PC-9 (cell line): ENCODE data around the gene CC2D1A. TPM values are rescaled to one million over a fixed set of nuclear protein-coding genes. Genes with fewer than 3 reads are reported as not detected.

Experiments
- BruUV-seq: library from RNA; stranded (reverse); fragments of 400-500 nt; replicated peaks from 2 replicates; lab custom pipeline; 2021; lab: Mats Ljungman, UMichigan
- CTCF ChIA-PET: fragments of 300-600 bp; sonication (Branson Sonifier 250); formaldehyde crosslinking; loops from one replicate; lab custom pipeline; 2022; ENCODE audit warnings: antibody characterized with exemption; lab: Charles Lee
- POLR2A ChIA-PET: fragments of 300-600 bp; sonication (Branson Sonifier 250); formaldehyde crosslinking; loops from one replicate; lab custom pipeline; 2022; ENCODE audit warnings: antibody characterized with exemption; ENCODE audit not compliant: unreplicated experiment; lab: Charles Lee
- DNase-seq, 2 experiments: peaks; one replicate each; pipeline versions ENCODE4 v3.0.0 to v3.0.0-alpha.2; 2015 to 2022; ENCODE audit warnings: mixed read lengths in 1 of 2
- H2AFZ ChIP-seq: fragments of 200-600 bp; sonication (generic); 2 replicates; pipeline ENCODE4 v1.8.1; 2017; ENCODE audit warnings: antibody characterized with exemption
- H3F3A ChIP-seq: fragments of 200-600 bp; sonication (generic); 2 replicates; pipeline ENCODE4 v1.8.1; 2017; ENCODE audit warnings: antibody characterized with exemption, mild to moderate bottlenecking, low read depth; ENCODE audit not compliant: insufficient read depth
- H3K27ac ChIP-seq: fragments of 200-600 bp; sonication (generic); 2 replicates; pipeline ENCODE4 v1.6.1; 2016; ENCODE audit warnings: mixed run types
- H3K27me3 ChIP-seq: fragments of 200-600 bp; sonication (generic); 2 replicates; pipeline ENCODE4 v1.6.1; 2016; ENCODE audit warnings: low read depth, mixed run types; ENCODE audit not compliant: insufficient read depth
- H3K36me3 ChIP-seq: fragments of 200-600 bp; sonication (generic); 2 replicates; pipeline ENCODE4 v1.6.1; 2016; ENCODE audit warnings: low read depth, mixed run types
- H3K4me1 ChIP-seq: fragments of 200-600 bp; sonication (generic); replicated peaks from 2 replicates; pipeline ENCODE4 v1.6.1; 2016; ENCODE audit warnings: mixed run types; ENCODE audit not compliant: insufficient read depth
- H3K4me2 ChIP-seq: fragments of 200-600 bp; sonication (generic); 2 replicates; pipeline ENCODE4 v1.6.1; 2017; ENCODE audit warnings: mixed run types
- H3K4me3 ChIP-seq: fragments of 200-600 bp; sonication (generic); 2 replicates; pipeline ENCODE4 v1.6.1; 2016; ENCODE audit warnings: mixed run types
- H3K79me2 ChIP-seq: fragments of 200-600 bp; sonication (generic); 2 replicates; pipeline ENCODE4 v1.6.1; 2017; ENCODE audit warnings: low read depth, mixed run types
- H3K9me2 ChIP-seq: fragments of 200-600 bp; sonication (generic); 2 replicates; pipeline ENCODE4 v1.8.1; 2017; ENCODE audit warnings: mild to moderate bottlenecking; ENCODE audit not compliant: insufficient read depth
- H3K9me3 ChIP-seq: fragments of 200-600 bp; sonication (generic); 2 replicates; pipeline ENCODE4 v1.8.1; 2016; ENCODE audit warnings: low read depth; ENCODE audit not compliant: insufficient read depth
- H4K20me1 ChIP-seq: fragments of 200-600 bp; sonication (generic); 2 replicates; pipeline ENCODE4 v1.8.1; 2017; ENCODE audit not compliant: insufficient read depth
- EZH2 ChIP-seq: fragments of 200-600 bp; sonication (generic); IDR thresholded peaks from 2 replicates; pipeline ENCODE4 v1.8.0; 2017; ENCODE audit warnings: antibody characterized with exemption, low read depth
- intact Hi-C: fragments of 100-400 bp; cut with micrococcal nuclease; formaldehyde crosslinking; loops from one replicate; pipeline ENCODE4 v1.10.0; 2022; ENCODE audit not compliant: unreplicated experiment
- total RNA-seq: library from RNA; stranded (reverse); gene quantifications from 2 replicates; pipeline ENCODE4 v1.2.3, GENCODE V29; 2021
- TF ChIP-seq, protein P1 (sequence below): fragments of 200-600 bp; sonication (generic); conservative IDR thresholded peaks from 2 replicates; pipeline ENCODE4 v1.6.1; 2017; ENCODE audit warnings: mixed run types, antibody characterized with exemption, mild to moderate bottlenecking, moderate library complexity

The CC2D1A gene
- total RNA-seq, 1 experiment from 2014 or later: 55.1 TPM

DNA sequence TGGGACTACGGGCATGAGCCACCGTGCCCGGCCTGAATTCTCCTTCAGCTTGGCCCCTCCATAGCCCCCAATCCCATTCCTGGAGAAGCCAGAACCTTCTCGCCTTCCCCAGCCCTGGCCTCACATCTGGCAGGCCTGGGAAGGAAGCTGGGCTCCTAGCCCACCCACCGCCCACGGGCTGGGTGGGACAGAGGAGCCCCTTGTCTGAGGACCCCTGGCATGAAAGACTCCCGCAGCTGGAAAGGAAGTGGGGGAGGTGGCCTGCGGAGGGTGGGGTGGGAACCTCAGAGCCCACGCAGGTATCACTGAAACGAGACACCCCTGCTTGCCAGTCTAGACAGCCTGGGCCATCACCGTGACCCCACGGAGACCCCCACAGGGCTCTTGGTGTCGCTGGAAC lies 36.7 kb upstream of the CC2D1A start:
- no peak for TF ChIP-seq EZH2
- TF ChIP-seq, protein P1, sequence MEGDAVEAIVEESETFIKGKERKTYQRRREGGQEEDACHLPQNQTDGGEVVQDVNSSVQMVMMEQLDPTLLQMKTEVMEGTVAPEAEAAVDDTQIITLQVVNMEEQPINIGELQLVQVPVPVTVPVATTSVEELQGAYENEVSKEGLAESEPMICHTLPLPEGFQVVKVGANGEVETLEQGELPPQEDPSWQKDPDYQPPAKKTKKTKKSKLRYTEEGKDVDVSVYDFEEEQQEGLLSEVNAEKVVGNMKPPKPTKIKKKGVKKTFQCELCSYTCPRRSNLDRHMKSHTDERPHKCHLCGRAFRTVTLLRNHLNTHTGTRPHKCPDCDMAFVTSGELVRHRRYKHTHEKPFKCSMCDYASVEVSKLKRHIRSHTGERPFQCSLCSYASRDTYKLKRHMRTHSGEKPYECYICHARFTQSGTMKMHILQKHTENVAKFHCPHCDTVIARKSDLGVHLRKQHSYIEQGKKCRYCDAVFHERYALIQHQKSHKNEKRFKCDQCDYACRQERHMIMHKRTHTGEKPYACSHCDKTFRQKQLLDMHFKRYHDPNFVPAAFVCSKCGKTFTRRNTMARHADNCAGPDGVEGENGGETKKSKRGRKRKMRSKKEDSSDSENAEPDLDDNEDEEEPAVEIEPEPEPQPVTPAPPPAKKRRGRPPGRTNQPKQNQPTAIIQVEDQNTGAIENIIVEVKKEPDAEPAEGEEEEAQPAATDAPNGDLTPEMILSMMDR: no peak
- Histone ChIP-seq H3F3A (peaks cover 41% of the 10 kb centered on the region), H3K4me2 (no peak overlapping the region), H4K20me1 (no peaks in the 10 kb centered on the region), H3K4me1 (peaks cover 14% of the 10 kb centered on the region), H3K9me2 (no peaks in the 10 kb centered on the region), H3K79me2 (no peaks in the 10 kb centered on the region), H3K27me3 (no peaks in the 10 kb centered on the region), H3K36me3 (no peaks in the 10 kb centered on the region), H3K4me3 (no peak overlapping the region), H3K27ac (no peak overlapping the region), H2AFZ (no peak overlapping the region), H3K9me3 (no peaks in the 10 kb centered on the region)
- no TSS peak for BruUV-seq
- no peak for DNase-seq
- CTCF ChIA-PET: no interaction called here
- intact Hi-C loops: no loop called here
- POLR2A ChIA-PET: no interaction called here

DNA sequence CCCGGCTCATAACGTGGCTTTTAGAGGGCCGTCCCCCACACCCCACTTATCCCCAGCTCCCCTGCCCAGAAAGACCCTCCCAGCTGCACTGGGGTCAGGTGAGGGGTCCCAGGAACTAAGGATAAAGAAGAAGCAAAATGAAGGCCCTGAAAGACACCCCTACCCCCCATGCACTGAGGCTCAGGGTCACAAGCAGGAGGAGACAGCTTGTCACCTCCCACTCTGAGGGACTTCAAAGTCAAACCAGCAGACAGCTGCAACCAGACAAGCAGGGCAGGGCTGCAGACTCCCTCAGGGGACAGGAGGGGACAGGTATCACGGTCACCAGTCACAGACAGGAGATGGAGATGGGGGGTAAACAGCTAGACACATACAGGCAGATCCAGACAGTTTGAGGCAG lies 35.1 kb upstream of the CC2D1A start:
- no peaks in the 10 kb centered on the region for H3K9me2 ChIP-seq
- H3K4me1 ChIP-seq: peaks cover 14% of the 10 kb centered on the region
- DNase-seq: peak in 1 of 2 experiments; percentile 28
- no peaks in the 10 kb centered on the region for H3K79me2 ChIP-seq
- no peak overlapping the region for H3K27ac ChIP-seq
- no peak for TF ChIP-seq EZH2
- TF ChIP-seq, protein P1: no peak
- H3K36me3 ChIP-seq: no peaks in the 10 kb centered on the region
- 0 out of 2 replicates have a peak overlapping the region, but pooled peaks have one; percentile 81 for H3K4me2 ChIP-seq
- H3K27me3 ChIP-seq: no peaks in the 10 kb centered on the region
- POLR2A ChIA-PET: no interaction called here
- H3F3A ChIP-seq: peaks cover 49% of the 10 kb centered on the region
- no TSS peak for BruUV-seq
- H4K20me1 ChIP-seq: no peaks in the 10 kb centered on the region
- H3K9me3 ChIP-seq: no peaks in the 10 kb centered on the region
- no peak overlapping the region for H3K4me3 ChIP-seq
- H2AFZ ChIP-seq: no peak overlapping the region
- CTCF ChIA-PET: no interaction called here
- intact Hi-C loops: no loop called here

DNA sequence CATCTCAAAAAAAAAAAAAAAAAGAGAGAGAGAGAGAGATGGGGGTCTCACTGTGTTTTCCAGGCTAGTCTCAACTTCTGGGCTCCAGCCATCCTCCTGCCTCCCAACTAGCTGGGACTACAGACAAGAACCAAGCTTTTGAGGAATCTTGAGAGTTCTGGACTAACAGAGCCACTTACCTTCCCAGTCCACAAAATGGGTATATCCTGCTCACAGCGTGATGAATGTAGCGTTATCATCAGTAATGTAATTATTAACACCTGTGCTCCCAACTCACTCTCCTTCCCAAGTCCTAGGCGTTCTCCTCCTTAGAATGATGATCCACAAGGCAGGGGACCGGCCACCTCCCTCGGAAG lies 33.7 kb upstream of the CC2D1A start:
- Histone ChIP-seq H2AFZ (peak overlapping the region; percentile 89; the same call in 1 of the 2 replicates), H3K36me3 (no peaks in the 10 kb centered on the region), H3K4me1 (peaks cover 9% of the 10 kb centered on the region; the same call in 1 of the 2 replicates), H3K4me2 (peak overlapping the region; percentile 81), H4K20me1 (no peaks in the 10 kb centered on the region), H3K9me2 (no peaks in the 10 kb centered on the region), H3K4me3 (peak overlapping the region; percentile 65), H3F3A (peaks cover 43% of the 10 kb centered on the region; the same call in 1 of the 2 replicates), H3K9me3 (no peaks in the 10 kb centered on the region), H3K79me2 (no peaks in the 10 kb centered on the region), H3K27me3 (no peaks in the 10 kb centered on the region), H3K27ac (no peak overlapping the region)
- TF ChIP-seq EZH2: no peak
- TF ChIP-seq, protein P1: no peak
- no TSS peak for BruUV-seq
- intact Hi-C loops: no loop called here
- ChIA-PET CTCF (interaction anchor here (0.6 to 1.0 kb wide), 8 partner anchors 14 to 423 kb away, joined by 3 to 23 read pairs (median 7); partner anchors contain the start of gene MRI1), POLR2A (interaction anchor here (0.6 to 0.7 kb wide), 3 partner anchors 25 to 96 kb away, joined by 3 to 4 read pairs (median 4); no protein-coding TSS in a partner anchor)
- DNase-seq: no peak
